Type B pancreatic cell (in vitro differentiated cells): Measurements from ENCODE around the gene MCF2L. TPM values are rescaled to one million over a fixed set of nuclear protein-coding genes. Genes with fewer than 3 reads are reported as not detected.

Experiments
- DNase-seq: peaks from one replicate; pipeline ENCODE4 v3.0.0; 2021; ENCODE audit warnings: mixed read lengths; ENCODE audit not compliant: unreplicated experiment; ENCODE audit errors: extremely low spot score
- H3K27ac Mint-ChIP-seq: 2 replicates; pipeline ENCODE4 v1.8.0; 2021; ENCODE audit warnings: mild to moderate bottlenecking, mixed read lengths
- H3K27me3 Mint-ChIP-seq: 2 replicates; pipeline ENCODE4 v1.8.0; 2021; ENCODE audit warnings: mixed read lengths
- H3K36me3 Mint-ChIP-seq: 2 replicates; pipeline ENCODE4 v1.8.0; 2021; ENCODE audit warnings: mixed read lengths
- H3K4me1 Mint-ChIP-seq: one replicate; pipeline ENCODE4 v1.8.0; 2021; ENCODE audit warnings: mixed read lengths; ENCODE audit not compliant: unreplicated experiment
- H3K4me3 Mint-ChIP-seq: 2 replicates; pipeline ENCODE4 v1.8.0; 2021; ENCODE audit warnings: mild to moderate bottlenecking, mixed read lengths
- H3K9me3 Mint-ChIP-seq: 2 replicates; pipeline ENCODE4 v1.8.0; 2021; ENCODE audit warnings: mixed read lengths
- total RNA-seq: library from RNA; stranded (reverse); gene quantifications from 2 replicates; pipeline ENCODE4 v1.2.1, GENCODE V29; 2021; ENCODE audit warnings: low replicate concordance
- TF ChIP-seq, protein P1 (sequence below): fragments of 200-600 bp; sonication (generic); conservative IDR thresholded peaks from 2 replicates; pipeline ENCODE4 v1.5.0; 2021; ENCODE audit warnings: antibody characterized with exemption, mild to moderate bottlenecking

MCF2L gene
- total RNA-seq, 1 donor from 2014 or later, result 46.9 TPM

- DNase-seq, result no peak
- no peaks in the 10 kb centered on the region for H3K27me3 Mint-ChIP-seq
- H3K36me3 Mint-ChIP-seq, result peaks cover 3% of the 10 kb centered on the region
- no peak overlapping the region for H3K4me3 Mint-ChIP-seq
- H3K27ac Mint-ChIP-seq, result no peak overlapping the region
- H3K9me3 Mint-ChIP-seq, result no peaks in the 10 kb centered on the region
- TF ChIP-seq, protein P1, sequence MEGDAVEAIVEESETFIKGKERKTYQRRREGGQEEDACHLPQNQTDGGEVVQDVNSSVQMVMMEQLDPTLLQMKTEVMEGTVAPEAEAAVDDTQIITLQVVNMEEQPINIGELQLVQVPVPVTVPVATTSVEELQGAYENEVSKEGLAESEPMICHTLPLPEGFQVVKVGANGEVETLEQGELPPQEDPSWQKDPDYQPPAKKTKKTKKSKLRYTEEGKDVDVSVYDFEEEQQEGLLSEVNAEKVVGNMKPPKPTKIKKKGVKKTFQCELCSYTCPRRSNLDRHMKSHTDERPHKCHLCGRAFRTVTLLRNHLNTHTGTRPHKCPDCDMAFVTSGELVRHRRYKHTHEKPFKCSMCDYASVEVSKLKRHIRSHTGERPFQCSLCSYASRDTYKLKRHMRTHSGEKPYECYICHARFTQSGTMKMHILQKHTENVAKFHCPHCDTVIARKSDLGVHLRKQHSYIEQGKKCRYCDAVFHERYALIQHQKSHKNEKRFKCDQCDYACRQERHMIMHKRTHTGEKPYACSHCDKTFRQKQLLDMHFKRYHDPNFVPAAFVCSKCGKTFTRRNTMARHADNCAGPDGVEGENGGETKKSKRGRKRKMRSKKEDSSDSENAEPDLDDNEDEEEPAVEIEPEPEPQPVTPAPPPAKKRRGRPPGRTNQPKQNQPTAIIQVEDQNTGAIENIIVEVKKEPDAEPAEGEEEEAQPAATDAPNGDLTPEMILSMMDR, result no peak
- peaks cover 6% of the 10 kb centered on the region for H3K4me1 Mint-ChIP-seq
Measured at GRCh38 chr13:113080901-113081521, 112.0 kb downstream of the MCF2L start.

- Mint-ChIP-seq H3K9me3 (no peaks in the 10 kb centered on the region), H3K4me1 (peaks cover 6% of the 10 kb centered on the region), H3K27me3 (no peaks in the 10 kb centered on the region), H3K4me3 (no peak overlapping the region), H3K27ac (no peak overlapping the region), H3K36me3 (peaks cover 3% of the 10 kb centered on the region)
- TF ChIP-seq, protein P1, result no peak
- no peak for DNase-seq
Measured at GRCh38 chr13:113082198-113083021, 113.4 kb downstream of the MCF2L start.

- no peak for DNase-seq
- H3K27ac Mint-ChIP-seq, result peak overlapping the region; percentile 78
- no peaks in the 10 kb centered on the region for H3K27me3 Mint-ChIP-seq
- H3K4me1 Mint-ChIP-seq, result peaks cover 6% of the 10 kb centered on the region
- H3K36me3 Mint-ChIP-seq, result peaks cover 3% of the 10 kb centered on the region
- H3K4me3 Mint-ChIP-seq, result no peak overlapping the region
- TF ChIP-seq, protein P1, result no peak
- no peaks in the 10 kb centered on the region for H3K9me3 Mint-ChIP-seq
Measured at GRCh38 chr13:113083022-113083373, 114.0 kb downstream of the MCF2L start.

- H3K27me3 Mint-ChIP-seq, result no peaks in the 10 kb centered on the region
- H3K36me3 Mint-ChIP-seq, result peaks cover 3% of the 10 kb centered on the region
- DNase-seq, result no peak
- H3K9me3 Mint-ChIP-seq, result no peaks in the 10 kb centered on the region
- TF ChIP-seq, protein P1, result no peak
- peak overlapping the region; percentile 78 for H3K27ac Mint-ChIP-seq
- peaks cover 6% of the 10 kb centered on the region for H3K4me1 Mint-ChIP-seq
- peak overlapping the region; percentile 1 for H3K4me3 Mint-ChIP-seq
Measured at GRCh38 chr13:113083402-113084061, 114.5 kb downstream of the MCF2L start.

- Mint-ChIP-seq H3K4me1 (peaks cover 8% of the 10 kb centered on the region), H3K9me3 (no peaks in the 10 kb centered on the region), H3K27me3 (no peaks in the 10 kb centered on the region), H3K36me3 (peaks cover 2% of the 10 kb centered on the region), H3K27ac (peak overlapping the region; percentile 78), H3K4me3 (peak overlapping the region; percentile 1)
- TF ChIP-seq, protein P1, result peak; percentile 55
- no peak for DNase-seq
Measured at GRCh38 chr13:113084094-113084942, 115.3 kb downstream of the MCF2L start.
